ENCODE results near the gene HS2ST1.
"Not testable (repeated sequence)": the region's sequence is repeated elsewhere in the genome, so short reads cannot be mapped to it uniquely, and the experiment has no call there.

The HS2ST1 gene
- 19.3 to 34.1 (median 26.7) reads per million in 3 experiments for total RNA-seq

- no peak for DNase-seq
Observed at GRCh38 chr1:86914601-86914997, at the start of gene HS2ST1. Gene HS2ST1 (plus strand): TSS chr1:86914635.

GRCh38 chr1:86865973-86866637 lies 48.3 kb upstream of the HS2ST1 start:
- no peak for DNase-seq

GRCh38 chr1:86866665-86867064 lies 47.8 kb upstream of the HS2ST1 start:
- DNase-seq, result no peak

- DNase-seq, result not testable (repeated sequence)
Observed at GRCh38 chr1:86867278-86867677, 47.2 kb upstream of the HS2ST1 start.

GRCh38 chr1:86868477-86868876 lies 46.0 kb upstream of the HS2ST1 start:
- DNase-seq, result no peak

- no peak for DNase-seq
Observed at GRCh38 chr1:86871001-86871400, 43.4 kb upstream of the HS2ST1 start.

- no peak for DNase-seq
Observed at GRCh38 chr1:86872086-86872485, 42.3 kb upstream of the HS2ST1 start.

- DNase-seq, result no peak
Observed at GRCh38 chr1:86875722-86876121, 38.7 kb upstream of the HS2ST1 start.

GRCh38 chr1:86887479-86888162 lies 26.8 kb upstream of the HS2ST1 start:
- DNase-seq, result no peak

- DNase-seq, result no peak
Observed at GRCh38 chr1:86888327-86888726, 26.1 kb upstream of the HS2ST1 start.

GRCh38 chr1:86899401-86899800 lies 15.0 kb upstream of the HS2ST1 start:
- DNase-seq, result not testable (repeated sequence)

- no peak for DNase-seq
Observed at GRCh38 chr1:86905875-86906274, 8.6 kb upstream of the HS2ST1 start.

- no peak for DNase-seq
Observed at GRCh38 chr1:86906419-86906818, 8.0 kb upstream of the HS2ST1 start.

- no peak for DNase-seq
Observed at GRCh38 chr1:86912281-86912900, 2.0 kb upstream of the HS2ST1 start.

- peak; percentile 31 for DNase-seq
Observed at GRCh38 chr1:86913399-86913895, 988 bp upstream of the HS2ST1 start.

GRCh38 chr1:86913896-86914600 lies 387 bp upstream of the HS2ST1 start, which contains the start of gene SELENOF:
Gene SELENOF (minus strand): TSS chr1:86914126. CDS start chr1:86914111, 15 bp downstream.
- DNase-seq, result peak; percentile 99

- peak; percentile 48 for DNase-seq
Observed at GRCh38 chr1:86914998-86915736, 732 bp downstream of the HS2ST1 start.

- DNase-seq, result no peak
Observed at GRCh38 chr1:86915737-86916235, 1.4 kb downstream of the HS2ST1 start.

GRCh38 chr1:86916752-86917151 lies 2.3 kb downstream of the HS2ST1 start:
- DNase-seq, result no peak

- DNase-seq, result no peak
Observed at GRCh38 chr1:86922445-86922844, 8.0 kb downstream of the HS2ST1 start.

GRCh38 chr1:86924324-86924960 lies 10.0 kb downstream of the HS2ST1 start:
- no peak for DNase-seq

GRCh38 chr1:86925742-86926141 lies 11.3 kb downstream of the HS2ST1 start:
- DNase-seq, result no peak
